T1000 (cell line): Measurements from ENCODE around the gene SLC25A29.
"Not testable (repeated sequence)": the region's sequence is repeated elsewhere in the genome, so short reads cannot be mapped to it uniquely, and the experiment has no call there.

Experiments used
- DNase-seq: peaks from one replicate; lab custom pipeline; 2025; ENCODE audit warnings: mixed read lengths; lab: John Stamatoyannopoulos, UW

Gene SLC25A29

GRCh38 chr14:100312110-100312876, 6.0 kb upstream of the SLC25A29 start:
- not testable (repeated sequence) for DNase-seq

GRCh38 chr14:100309028-100309737, 2.9 kb upstream of the SLC25A29 start:
- DNase-seq: no peak

- DNase-seq: not testable (repeated sequence)
These were observed 2.2 kb upstream of the SLC25A29 start for GRCh38 chr14:100308427-100308792.

- DNase-seq: no peak
These were observed 1.7 kb upstream of the SLC25A29 start for GRCh38 chr14:100307766-100308426.

- DNase-seq: no peak
These were observed 938 bp upstream of the SLC25A29 start for GRCh38 chr14:100306998-100307765.

GRCh38 chr14:100305324-100306100, 732 bp downstream of the SLC25A29 start:
- DNase-seq: no peak

GRCh38 chr14:100304825-100305323, 1.4 kb downstream of the SLC25A29 start:
- no peak for DNase-seq

- no peak for DNase-seq
These were observed 2.3 kb downstream of the SLC25A29 start for GRCh38 chr14:100303925-100304324.

GRCh38 chr14:100303179-100303578, 3.1 kb downstream of the SLC25A29 start:
- no peak for DNase-seq

GRCh38 chr14:100302616-100303015, 3.6 kb downstream of the SLC25A29 start:
- DNase-seq: no peak

- DNase-seq: no peak
These were observed 7.0 kb downstream of the SLC25A29 start for GRCh38 chr14:100299238-100299560.

- no peak for DNase-seq
These were observed 7.5 kb downstream of the SLC25A29 start for GRCh38 chr14:100298551-100299237.

GRCh38 chr14:100297320-100298300, 8.6 kb downstream of the SLC25A29 start:
- DNase-seq: no peak

GRCh38 chr14:100296729-100297128, 9.5 kb downstream of the SLC25A29 start:
- DNase-seq: not testable (repeated sequence)

GRCh38 chr14:100296106-100296651, 10.1 kb downstream of the SLC25A29 start:
- no peak for DNase-seq

- no peak for DNase-seq
These were observed 10.7 kb downstream of the SLC25A29 start for GRCh38 chr14:100295376-100296105.

- no peak for DNase-seq
These were observed 11.3 kb downstream of the SLC25A29 start for GRCh38 chr14:100294963-100295330.

GRCh38 chr14:100294213-100294962, 11.9 kb downstream of the SLC25A29 start:
- DNase-seq: no peak
